Endothelial cell of umbilical vein (primary cell): ENCODE data around the gene PRSS57.

ENCODE experiments used
- CTCF ChIP-seq, 2 donors: IDR thresholded peaks; 1 replicate in 1 of 2; 2 replicates in 1 of 2; pipeline ENCODE4 v1.5.1; 2011; ENCODE audit warnings: low read length in 2 of 2, mild to moderate bottlenecking in 2 of 2, moderate library complexity in 2 of 2, control low read depth in 1 of 2, inconsistent platforms in 1 of 2, low read depth in 1 of 2; ENCODE audit not compliant: insufficient read depth in 1 of 2; ENCODE audit errors: extremely low read depth in 1 of 2
- EZH2 ChIP-seq: IDR thresholded peaks from 2 replicates; pipeline ENCODE4 v1.6.1; 2012; ENCODE audit warnings: borderline replicate concordance, low read depth, mild to moderate bottlenecking, moderate library complexity, low read length, inconsistent platforms; ENCODE audit not compliant: severe bottlenecking
- FOS ChIP-seq: IDR thresholded peaks from 2 replicates; pipeline ENCODE4 v1.6.1; 2011; ENCODE audit warnings: mild to moderate bottlenecking, low read length, moderate library complexity, borderline replicate concordance; ENCODE audit not compliant: insufficient read depth
- GATA2 ChIP-seq: IDR thresholded peaks from 2 replicates; pipeline ENCODE4 v1.7.0; 2011; ENCODE audit warnings: low read depth, mild to moderate bottlenecking, moderate library complexity, mixed read lengths, low read length; ENCODE audit not compliant: insufficient read length, insufficient read depth
- JUN ChIP-seq: IDR thresholded peaks from 2 replicates; pipeline ENCODE4 v1.6.1; 2011; ENCODE audit warnings: borderline replicate concordance, low read depth; ENCODE audit not compliant: insufficient read length, insufficient read depth
- MAX ChIP-seq: IDR thresholded peaks from 2 replicates; pipeline ENCODE4 v1.6.1; 2011; ENCODE audit not compliant: insufficient read depth, insufficient read length
- MYC ChIP-seq: IDR thresholded peaks from one replicate; pipeline ENCODE4 v1.6.1; 2011; ENCODE audit warnings: mild to moderate bottlenecking, low read depth, low read length
- POLR2A ChIP-seq: IDR thresholded peaks from 2 replicates; pipeline ENCODE4 v1.6.1; 2012; ENCODE audit warnings: low read depth, mild to moderate bottlenecking, control low read depth, low read length
- POLR2AphosphoS5 ChIP-seq: IDR thresholded peaks from 2 replicates; pipeline ENCODE4 v1.6.1; 2012; ENCODE audit warnings: low read depth, mild to moderate bottlenecking, control low read depth, low read length, moderate library complexity; ENCODE audit not compliant: insufficient read depth

- TF ChIP-seq CTCF (IDR thresholded peaks at IDR 0.05; ENCODE audit: extremely low read depth in 1 of 2, insufficient read depth in 1 of 2, low read depth in 1 of 2, low read length in 2 of 2), result no peak
- TF ChIP-seq MAX, result no peak
- TF ChIP-seq POLR2A, result no peak
- TF ChIP-seq POLR2AphosphoS5, result no peak
- no peak for TF ChIP-seq EZH2
- TF ChIP-seq GATA2, result no peak
- no peak for TF ChIP-seq FOS
- TF ChIP-seq JUN, result no peak
- TF ChIP-seq MYC, result no peak
Observed at GRCh38 chr19:652467-653389, 42.5 kb downstream of the PRSS57 start.
